ENCODE measurements around the gene CAB39. TPM values are rescaled to one million over a fixed set of nuclear protein-coding genes. Genes with fewer than 3 reads are reported as not detected.
"Not testable (repeated sequence)": the region's sequence is repeated elsewhere in the genome, so short reads cannot be mapped to it uniquely, and the experiment has no call there.

Gene CAB39
- polyA plus RNA-seq, 1 donor (not counting 4 experiments of a cell fraction or from before 2014, with no cell fraction given): 120 TPM

DNA sequence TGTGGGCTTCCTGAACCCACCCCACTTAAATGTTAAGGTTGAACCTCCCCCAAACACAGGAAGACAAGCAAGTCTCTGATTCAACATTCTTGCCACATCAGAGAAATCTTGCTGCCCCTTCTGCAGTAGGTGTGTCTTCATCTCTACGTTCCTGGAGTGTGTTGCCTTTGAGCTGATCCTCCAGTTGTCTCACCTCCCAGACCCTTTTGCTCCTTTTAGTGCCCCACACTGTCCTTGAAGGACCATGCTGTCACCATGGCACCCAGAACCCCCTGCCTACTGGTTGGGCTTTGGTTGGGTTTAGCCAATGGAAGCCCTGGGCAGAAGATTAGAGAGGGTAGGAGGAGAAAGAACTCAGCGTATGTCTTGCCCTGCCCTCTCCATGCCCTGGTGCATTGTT, 10.7 kb downstream of the CAB39 start:
- Histone ChIP-seq H3K4me3 (ENCODE audit: control insufficient read depth in 2 of 3, extremely low read depth in 1 of 3, insufficient read depth in 2 of 3, low read depth in 1 of 3, low read length in 3 of 3) (no peak overlapping the region), H3K79me2 (ENCODE audit: control insufficient read depth, insufficient read depth, low read length) (peaks cover 95% of the 10 kb centered on the region), H4K20me1 (ENCODE audit: control insufficient read depth, extremely low read depth, insufficient read depth, low read length) (peaks cover 35% of the 10 kb centered on the region), H3K9me1 (ENCODE audit: control insufficient read depth, extremely low read depth, insufficient read depth, low read length) (no peaks in the 10 kb centered on the region), H3K4me2 (ENCODE audit: control insufficient read depth, extremely low read depth, insufficient read depth, low read depth, low read length) (no peak overlapping the region), H3K27ac (ENCODE audit: control insufficient read depth, insufficient read depth, low read length) (no peak overlapping the region), H3K36me3 (ENCODE audit: control insufficient read depth in 2 of 2, extremely low read depth in 1 of 2, insufficient read depth in 2 of 2, low read length in 2 of 2) (peaks cover 9 to 25% of the 10 kb centered on the region in 2 experiments), H2AFZ (ENCODE audit: control insufficient read depth, low read length) (no peak overlapping the region), H3K27me3 (ENCODE audit: control insufficient read depth, extremely low read depth, insufficient read depth, low read length) (no peaks in the 10 kb centered on the region), H3K9me3 (ENCODE audit: control insufficient read depth, low read depth, low read length) (no peaks in the 10 kb centered on the region), H3K4me1 (ENCODE audit: control insufficient read depth, extremely low read depth, insufficient read depth, low read length) (peaks cover 14% of the 10 kb centered on the region), H3K9ac (ENCODE audit: control insufficient read depth, extremely low read depth, insufficient read depth, low read length) (no peak overlapping the region)
- dilution Hi-C loops (cut with MboI; ENCODE audit: extremely low pct_ligation_motif_present, low sequenced_read_pairs): no loop called here
- no peak for DNase-seq (ENCODE audit: low read depth, low spot score)
- no peak for FAIRE-seq
- TF ChIP-seq, protein P1, sequence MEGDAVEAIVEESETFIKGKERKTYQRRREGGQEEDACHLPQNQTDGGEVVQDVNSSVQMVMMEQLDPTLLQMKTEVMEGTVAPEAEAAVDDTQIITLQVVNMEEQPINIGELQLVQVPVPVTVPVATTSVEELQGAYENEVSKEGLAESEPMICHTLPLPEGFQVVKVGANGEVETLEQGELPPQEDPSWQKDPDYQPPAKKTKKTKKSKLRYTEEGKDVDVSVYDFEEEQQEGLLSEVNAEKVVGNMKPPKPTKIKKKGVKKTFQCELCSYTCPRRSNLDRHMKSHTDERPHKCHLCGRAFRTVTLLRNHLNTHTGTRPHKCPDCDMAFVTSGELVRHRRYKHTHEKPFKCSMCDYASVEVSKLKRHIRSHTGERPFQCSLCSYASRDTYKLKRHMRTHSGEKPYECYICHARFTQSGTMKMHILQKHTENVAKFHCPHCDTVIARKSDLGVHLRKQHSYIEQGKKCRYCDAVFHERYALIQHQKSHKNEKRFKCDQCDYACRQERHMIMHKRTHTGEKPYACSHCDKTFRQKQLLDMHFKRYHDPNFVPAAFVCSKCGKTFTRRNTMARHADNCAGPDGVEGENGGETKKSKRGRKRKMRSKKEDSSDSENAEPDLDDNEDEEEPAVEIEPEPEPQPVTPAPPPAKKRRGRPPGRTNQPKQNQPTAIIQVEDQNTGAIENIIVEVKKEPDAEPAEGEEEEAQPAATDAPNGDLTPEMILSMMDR (optimal IDR thresholded peaks at IDR 0.05 in 1 of 3, IDR thresholded peaks at IDR 0.05 in 1 of 3, conservative IDR thresholded peaks at IDR 0.05 in 1 of 3; ENCODE audit: extremely low read depth in 1 of 3, insufficient read depth in 2 of 3, low read length in 3 of 3): no peak
- no peak for TF ChIP-seq EZH2 (IDR thresholded peaks at IDR 0.05; ENCODE audit: low read length)

DNA sequence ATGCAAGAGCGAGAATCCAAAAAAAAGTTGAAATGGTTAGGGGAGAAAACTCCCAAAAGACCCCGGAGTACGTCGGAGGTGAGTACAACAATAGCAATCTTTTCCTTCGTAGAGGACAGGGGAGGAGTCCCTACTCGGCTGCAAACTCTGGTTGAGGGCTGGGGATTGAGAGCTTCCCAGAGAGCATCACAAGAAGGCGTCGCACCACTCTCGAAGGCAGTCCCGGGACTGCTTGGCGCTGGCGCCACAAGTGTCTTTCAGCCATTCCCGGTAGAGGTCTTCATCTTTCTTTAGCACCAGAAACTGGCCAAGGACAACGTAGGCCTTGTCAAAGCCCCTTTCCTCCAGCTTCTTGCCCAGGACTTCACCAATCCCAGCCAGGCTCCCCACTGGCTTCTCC, 12.3 kb downstream of the CAB39 start:
- H3K9me1 ChIP-seq (ENCODE audit: control insufficient read depth, extremely low read depth, insufficient read depth, low read length); H3K4me3 ChIP-seq (ENCODE audit: control insufficient read depth in 2 of 3, extremely low read depth in 1 of 3, insufficient read depth in 2 of 3, low read depth in 1 of 3, low read length in 3 of 3); H3K27me3 ChIP-seq (ENCODE audit: control insufficient read depth, extremely low read depth, insufficient read depth, low read length); dilution Hi-C loops (cut with MboI; ENCODE audit: extremely low pct_ligation_motif_present, low sequenced_read_pairs); H2AFZ ChIP-seq (ENCODE audit: control insufficient read depth, low read length); H3K9ac ChIP-seq (ENCODE audit: control insufficient read depth, extremely low read depth, insufficient read depth, low read length); H3K9me3 ChIP-seq (ENCODE audit: control insufficient read depth, low read depth, low read length); FAIRE-seq; H3K27ac ChIP-seq (ENCODE audit: control insufficient read depth, insufficient read depth, low read length); H3K4me2 ChIP-seq (ENCODE audit: control insufficient read depth, extremely low read depth, insufficient read depth, low read depth, low read length); DNase-seq (ENCODE audit: low read depth, low spot score): not testable (repeated sequence)
- peaks cover 10 to 21% of the 10 kb centered on the region in 2 experiments for H3K36me3 ChIP-seq (ENCODE audit: control insufficient read depth in 2 of 2, extremely low read depth in 1 of 2, insufficient read depth in 2 of 2, low read length in 2 of 2)
- peaks cover 11% of the 10 kb centered on the region for H3K4me1 ChIP-seq (ENCODE audit: control insufficient read depth, extremely low read depth, insufficient read depth, low read length)
- peaks cover 94% of the 10 kb centered on the region for H3K79me2 ChIP-seq (ENCODE audit: control insufficient read depth, insufficient read depth, low read length)
- peaks cover 31% of the 10 kb centered on the region for H4K20me1 ChIP-seq (ENCODE audit: control insufficient read depth, extremely low read depth, insufficient read depth, low read length)

DNA sequence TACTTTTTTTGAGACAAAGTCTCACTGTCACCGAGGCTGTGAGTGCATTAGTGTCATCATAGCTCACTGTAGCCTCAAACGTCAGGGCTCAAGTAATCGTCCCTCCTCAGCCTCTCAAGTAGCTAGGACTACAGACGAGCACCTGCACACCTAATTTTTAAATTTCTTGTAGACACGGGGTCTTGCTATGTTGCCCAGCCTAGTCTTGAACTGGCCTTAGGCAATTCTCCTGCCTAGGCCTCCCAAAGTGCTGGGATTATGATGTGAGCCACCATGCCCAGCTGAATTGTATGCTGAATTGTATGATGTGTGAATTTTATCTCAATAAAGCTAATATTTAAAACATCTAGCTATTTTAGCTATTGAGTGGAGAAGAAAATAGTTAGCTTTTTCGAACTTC, 18.9 kb downstream of the CAB39 start:
- no peak for FAIRE-seq
- dilution Hi-C loops (cut with MboI; ENCODE audit: extremely low pct_ligation_motif_present, low sequenced_read_pairs): no loop called here

More for the DNA sequence above, 18.9 kb downstream of the CAB39 start:
- no peaks in the 10 kb centered on the region for H3K9me1 ChIP-seq (ENCODE audit: control insufficient read depth, extremely low read depth, insufficient read depth, low read length)
- no peak overlapping the region for H3K27ac ChIP-seq (ENCODE audit: control insufficient read depth, insufficient read depth, low read length)
- H2AFZ ChIP-seq (ENCODE audit: control insufficient read depth, low read length): no peak overlapping the region
- H3K4me3 ChIP-seq (ENCODE audit: control insufficient read depth in 2 of 3, extremely low read depth in 1 of 3, insufficient read depth in 2 of 3, low read depth in 1 of 3, low read length in 3 of 3): no peak overlapping the region
- peaks cover 4 to 8% of the 10 kb centered on the region in 2 experiments for H3K36me3 ChIP-seq (ENCODE audit: control insufficient read depth in 2 of 2, extremely low read depth in 1 of 2, insufficient read depth in 2 of 2, low read length in 2 of 2)
- no peaks in the 10 kb centered on the region for H3K27me3 ChIP-seq (ENCODE audit: control insufficient read depth, extremely low read depth, insufficient read depth, low read length)
- H3K4me1 ChIP-seq (ENCODE audit: control insufficient read depth, extremely low read depth, insufficient read depth, low read length): peaks cover 5% of the 10 kb centered on the region
- no peak overlapping the region for H3K9ac ChIP-seq (ENCODE audit: control insufficient read depth, extremely low read depth, insufficient read depth, low read length)
- DNase-seq (ENCODE audit: low read depth, low spot score): no peak
- TF ChIP-seq, protein P1 (optimal IDR thresholded peaks at IDR 0.05 in 1 of 3, IDR thresholded peaks at IDR 0.05 in 1 of 3, conservative IDR thresholded peaks at IDR 0.05 in 1 of 3; ENCODE audit: extremely low read depth in 1 of 3, insufficient read depth in 2 of 3, low read length in 3 of 3): no peak
- no peak for TF ChIP-seq EZH2 (IDR thresholded peaks at IDR 0.05; ENCODE audit: low read length)
- no peaks in the 10 kb centered on the region for H3K9me3 ChIP-seq (ENCODE audit: control insufficient read depth, low read depth, low read length)
- no peak overlapping the region for H3K4me2 ChIP-seq (ENCODE audit: control insufficient read depth, extremely low read depth, insufficient read depth, low read depth, low read length)
- H4K20me1 ChIP-seq (ENCODE audit: control insufficient read depth, extremely low read depth, insufficient read depth, low read length): peaks cover 22% of the 10 kb centered on the region
- H3K79me2 ChIP-seq (ENCODE audit: control insufficient read depth, insufficient read depth, low read length): peaks cover 99% of the 10 kb centered on the region

All from keratinocyte (primary cell).